Lower lobe of right lung (tissue), 2 donors: Measurements from ENCODE around the gene RPL39. TPM values are rescaled to one million over a fixed set of nuclear protein-coding genes. Genes with fewer than 3 reads are reported as not detected.
A peak's percentile ranks its signal among the peaks of the same experiment; 100 is the strongest.
"Not testable (repeated sequence)": the region's sequence is repeated elsewhere in the genome, so short reads cannot be mapped to it uniquely, and the experiment has no call there.

Experiments
- ATAC-seq, 2 donors: fragments of 200-7000 bp; cut with Tn5 transposase; one replicate each; pipeline ENCODE4 v1.9.1; 2020 to 2022; ENCODE audit warnings: mild to moderate bottlenecking in 2 of 2, moderate library complexity in 2 of 2
- DNase-seq: peaks from one replicate; pipeline ENCODE4 v3.0.0-alpha.2; 2020
- H3K27ac ChIP-seq: fragments of 200-600 bp; one replicate; pipeline ENCODE4 v1.8.0; 2022
- H3K27me3 ChIP-seq: fragments of 200-600 bp; one replicate; pipeline ENCODE4 v1.8.0; 2022; ENCODE audit warnings: low read depth
- H3K36me3 ChIP-seq: fragments of 200-600 bp; one replicate; pipeline ENCODE4 v1.8.0; 2022; ENCODE audit warnings: mild to moderate bottlenecking
- H3K4me1 ChIP-seq: fragments of 200-600 bp; one replicate; pipeline ENCODE4 v1.8.0; 2022
- H3K4me3 ChIP-seq: fragments of 200-600 bp; one replicate; pipeline ENCODE4 v1.8.0; 2022; ENCODE audit warnings: mild to moderate bottlenecking
- H3K9me3 ChIP-seq: fragments of 200-600 bp; one replicate; pipeline ENCODE4 v1.8.0; 2022
- CTCF ChIP-seq: fragments of 200-600 bp; IDR thresholded peaks from one replicate; pipeline ENCODE4 v1.8.0; 2022; ENCODE audit warnings: antibody characterized with exemption, mild to moderate bottlenecking
- intact Hi-C: fragments of 100-400 bp; cut with DNase I; formaldehyde crosslinking; loops from one replicate; pipeline ENCODE4 v1.11.0; 2022
- total RNA-seq: library from RNA; stranded (reverse); fragmentation: NEBNext Ultra II Directional; extraction: Animal tissue kit (Norgen Biotek cat#: 25700); gene quantifications from one replicate; pipeline ENCODE4 v1.2.1, GENCODE V29; 2021
- donor health status: DM: no; HTN: yes; CAD: no; lungs with severe emphysema.

RPL39 gene
- total RNA-seq, 1 donor from 2014 or later, result 1,325 TPM

- peak; percentile 40 for TF ChIP-seq CTCF
- DNase-seq (no peak), ATAC-seq (no peak)
- Histone ChIP-seq H3K4me1 (no peaks in the 10 kb centered on the region), H3K27ac (no peak overlapping the region), H3K9me3 (no peaks in the 10 kb centered on the region), H3K36me3 (no peaks in the 10 kb centered on the region), H3K4me3 (no peak overlapping the region), H3K27me3 (no peaks in the 10 kb centered on the region)
- intact Hi-C loops, result no loop called here
Observed at GRCh38 chrX:119753639-119754257, 37.7 kb downstream of the RPL39 start.

GRCh38 chrX:119753001-119753400, 38.4 kb downstream of the RPL39 start:
- intact Hi-C loops, result no loop called here
- DNase-seq (no peak), ATAC-seq (no peak)
- Histone ChIP-seq H3K27ac (no peak overlapping the region), H3K9me3 (no peaks in the 10 kb centered on the region), H3K36me3 (no peaks in the 10 kb centered on the region), H3K27me3 (no peaks in the 10 kb centered on the region), H3K4me1 (no peaks in the 10 kb centered on the region), H3K4me3 (no peak overlapping the region)
- TF ChIP-seq CTCF, result no peak

GRCh38 chrX:119750751-119751150, 40.7 kb downstream of the RPL39 start:
- H3K9me3 ChIP-seq, ATAC-seq, H3K4me1 ChIP-seq, H3K27me3 ChIP-seq, H3K4me3 ChIP-seq, H3K27ac ChIP-seq, DNase-seq, H3K36me3 ChIP-seq, intact Hi-C loops: not testable (repeated sequence)

DNA sequence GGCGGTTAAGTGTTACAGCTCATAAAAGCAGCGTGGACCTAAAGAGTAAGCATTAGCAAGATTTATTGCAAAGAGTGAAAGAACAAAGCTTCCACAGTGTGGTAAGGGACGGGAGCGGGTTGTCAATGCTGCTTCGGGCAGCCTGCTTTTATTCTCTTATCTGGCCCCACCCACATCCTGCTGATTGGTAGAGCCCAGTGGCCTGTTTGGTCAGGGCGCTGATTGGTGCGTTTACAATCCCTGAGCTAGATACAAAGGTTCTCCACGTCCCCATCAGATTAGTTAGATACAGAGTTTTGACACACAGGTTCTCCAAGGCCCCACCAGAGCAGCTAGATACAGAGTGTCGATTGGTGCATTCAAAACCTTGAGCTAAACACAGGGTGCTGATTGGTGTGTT, 41.3 kb downstream of the RPL39 start:
- DNase-seq, H3K4me1 ChIP-seq, intact Hi-C loops: not testable (repeated sequence)

GRCh38 chrX:119745283-119745848, 46.1 kb downstream of the RPL39 start:
- Histone ChIP-seq H3K27ac (no peak overlapping the region), H3K4me3 (no peak overlapping the region), H3K4me1 (no peaks in the 10 kb centered on the region), H3K9me3 (no peaks in the 10 kb centered on the region), H3K36me3 (no peaks in the 10 kb centered on the region), H3K27me3 (no peaks in the 10 kb centered on the region)
- DNase-seq, result no peak
- no peak for ATAC-seq
- no peak for TF ChIP-seq CTCF
- intact Hi-C loops, result no loop called here

More for the DNA sequence above, 41.3 kb downstream of the RPL39 start:
- not testable (repeated sequence) for H3K27ac ChIP-seq, H3K27me3 ChIP-seq, ATAC-seq, H3K9me3 ChIP-seq, H3K4me3 ChIP-seq, H3K36me3 ChIP-seq

DNA sequence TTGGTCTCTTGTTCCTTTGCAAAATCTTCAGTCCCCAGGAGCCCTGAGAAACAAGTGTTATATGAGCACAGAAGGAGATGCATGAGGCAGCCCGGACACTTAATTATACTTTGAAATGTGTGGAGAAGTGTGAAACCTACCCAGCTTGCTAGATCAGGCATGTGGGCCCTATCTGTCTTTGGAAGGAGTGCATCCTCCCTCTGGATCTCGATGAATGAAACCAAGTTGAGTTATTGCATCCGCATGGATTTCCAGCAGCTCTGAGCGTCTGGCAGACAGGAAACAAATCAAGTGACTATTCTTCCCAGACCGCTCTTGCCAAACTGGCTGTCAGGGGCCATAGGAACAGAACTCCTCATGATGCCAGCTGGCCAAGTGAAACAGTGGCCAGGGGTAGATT, 52.7 kb downstream of the RPL39 start:
- TF ChIP-seq CTCF, result no peak
- no peak for ATAC-seq
- intact Hi-C loops, result no loop called here

More for the DNA sequence above, 52.7 kb downstream of the RPL39 start:
- Histone ChIP-seq H3K9me3 (no peaks in the 10 kb centered on the region), H3K4me1 (no peaks in the 10 kb centered on the region), H3K27me3 (no peaks in the 10 kb centered on the region), H3K36me3 (no peaks in the 10 kb centered on the region), H3K4me3 (no peak overlapping the region), H3K27ac (no peak overlapping the region)
- no peak for DNase-seq

Other genes with a start within 250 kb of the RPL39 start
- 20.1 TPM for gene STEEP1, start 226.2 kb downstream of the RPL39 start, total RNA-seq
- 50.6 TPM for gene UBE2A, start 217.1 kb downstream of the RPL39 start, total RNA-seq
- gene NKRF, start 185.2 kb downstream of the RPL39 start, total RNA-seq, result 7.3 TPM
- 21.7 TPM for gene SEPTIN6, start 98.5 kb downstream of the RPL39 start, total RNA-seq
- 9.6 TPM for gene SOWAHD, start 33.0 kb downstream of the RPL39 start, total RNA-seq
- 6.6 TPM for gene UPF3B, start 61.3 kb upstream of the RPL39 start, total RNA-seq
- 13.5 TPM for gene RNF113A, start 80.1 kb upstream of the RPL39 start, total RNA-seq
- 79.2 TPM for gene NDUFA1, start 80.2 kb upstream of the RPL39 start, total RNA-seq
- gene AKAP14, start 104.3 kb upstream of the RPL39 start, total RNA-seq, result 4.8 TPM
- 8.8 TPM for gene NKAP, start 152.1 kb upstream of the RPL39 start, total RNA-seq